ENCODE measurements around the gene GRIN3B.

Gene GRIN3B

GRCh38 chr19:1017906-1018305 is 17.7 kb downstream of the GRIN3B start:
- peaks cover 60% of the 10 kb centered on the region for H3K79me2 ChIP-seq (ENCODE audit: insufficient read depth, low read depth)
- no peak overlapping the region for H3K27ac ChIP-seq
- H3K4me1 ChIP-seq (ENCODE audit: low read depth, poor library complexity, severe bottlenecking) = peaks cover 22% of the 10 kb centered on the region
- H3K36me3 ChIP-seq (ENCODE audit: insufficient read depth) = no peaks in the 10 kb centered on the region
- TF ChIP-seq CTCF (conservative IDR thresholded peaks at IDR 0.05; ENCODE audit: low read depth, low read length) = no peak
- H3K4me2 ChIP-seq = no peak overlapping the region
- no peaks in the 10 kb centered on the region for H3K27me3 ChIP-seq (ENCODE audit: insufficient read depth, low read depth)
- no peak overlapping the region for H3K4me3 ChIP-seq (IDR thresholded peaks at IDR 0.05; ENCODE audit: insufficient read depth, low read depth, low read length)
- H4K20me1 ChIP-seq (ENCODE audit: insufficient read depth) = peaks cover 14% of the 10 kb centered on the region
- no peak overlapping the region for H3K9ac ChIP-seq
- H2AFZ ChIP-seq (ENCODE audit: low read depth) = no peak overlapping the region

DNA sequence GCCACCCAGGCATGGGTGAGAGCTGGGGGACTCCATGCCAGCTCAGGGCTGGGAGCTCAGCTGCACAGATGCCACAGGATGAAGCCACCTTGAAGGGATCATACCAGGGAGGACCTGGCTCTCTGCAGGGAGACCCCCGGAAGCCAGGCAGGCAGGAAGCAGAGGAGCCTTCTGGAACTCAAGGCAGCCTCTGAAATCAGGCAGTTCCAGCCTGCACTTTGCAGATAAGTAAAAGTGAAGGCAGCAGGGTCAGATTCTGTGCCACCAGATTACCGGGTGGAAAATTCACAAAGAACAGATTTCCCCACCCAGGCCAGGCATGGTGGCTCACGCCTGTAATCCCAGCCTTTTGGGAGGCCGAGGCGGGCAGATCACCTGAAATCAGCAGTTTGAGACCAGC is 18.2 kb downstream of the GRIN3B start:
- H3K27ac ChIP-seq = no peak overlapping the region
- H4K20me1 ChIP-seq (ENCODE audit: insufficient read depth) = peaks cover 14% of the 10 kb centered on the region
- H3K4me1 ChIP-seq (ENCODE audit: low read depth, poor library complexity, severe bottlenecking) = peaks cover 22% of the 10 kb centered on the region
- no peak for TF ChIP-seq CTCF (conservative IDR thresholded peaks at IDR 0.05; ENCODE audit: low read depth, low read length)
- H3K27me3 ChIP-seq (ENCODE audit: insufficient read depth, low read depth) = no peaks in the 10 kb centered on the region
- no peak overlapping the region; the same call in 1 of the 2 replicates for H3K4me2 ChIP-seq
- H3K9ac ChIP-seq = no peak overlapping the region; the same call in 1 of the 2 replicates
- no peak overlapping the region for H3K4me3 ChIP-seq (IDR thresholded peaks at IDR 0.05; ENCODE audit: insufficient read depth, low read depth, low read length)
- H3K36me3 ChIP-seq (ENCODE audit: insufficient read depth) = no peaks in the 10 kb centered on the region
- peaks cover 60% of the 10 kb centered on the region for H3K79me2 ChIP-seq (ENCODE audit: insufficient read depth, low read depth)
- H2AFZ ChIP-seq (ENCODE audit: low read depth) = no peak overlapping the region

GRCh38 chr19:1018932-1019615 is 18.9 kb downstream of the GRIN3B start:
- TF ChIP-seq CTCF (conservative IDR thresholded peaks at IDR 0.05; ENCODE audit: low read depth, low read length) = no peak
- H4K20me1 ChIP-seq (ENCODE audit: insufficient read depth) = peaks cover 14% of the 10 kb centered on the region
- H3K27ac ChIP-seq = no peak overlapping the region
- no peak overlapping the region for H2AFZ ChIP-seq (ENCODE audit: low read depth)
- peak overlapping the region; percentile 82 for H3K4me2 ChIP-seq
- H3K4me1 ChIP-seq (ENCODE audit: low read depth, poor library complexity, severe bottlenecking) = peaks cover 22% of the 10 kb centered on the region
- no peak overlapping the region for H3K4me3 ChIP-seq (IDR thresholded peaks at IDR 0.05; ENCODE audit: insufficient read depth, low read depth, low read length)
- H3K9ac ChIP-seq = peak overlapping the region; percentile 83; the same call in 1 of the 2 replicates
- H3K79me2 ChIP-seq (ENCODE audit: insufficient read depth, low read depth) = peaks cover 60% of the 10 kb centered on the region
- H3K36me3 ChIP-seq (ENCODE audit: insufficient read depth) = no peaks in the 10 kb centered on the region
- H3K27me3 ChIP-seq (ENCODE audit: insufficient read depth, low read depth) = no peaks in the 10 kb centered on the region

DNA sequence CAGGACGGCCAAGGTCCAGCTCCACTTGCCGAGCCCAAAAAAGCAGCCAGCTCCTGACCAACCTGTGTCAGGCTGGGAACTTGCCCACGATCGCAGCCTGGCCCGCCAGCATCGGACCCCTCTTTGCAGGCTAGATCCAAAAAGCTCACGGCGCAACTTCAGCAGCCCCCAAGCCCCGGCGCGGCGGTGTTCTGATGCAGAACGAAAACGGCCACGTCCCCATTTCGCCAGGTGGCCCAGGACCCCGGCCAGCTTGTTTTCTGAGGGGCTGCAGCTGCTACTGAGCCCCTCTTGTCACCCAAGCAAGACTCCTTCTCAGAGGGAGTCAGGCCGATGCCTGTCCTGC is 19.4 kb downstream of the GRIN3B start:
- Histone ChIP-seq H3K27ac (no peak overlapping the region; the same call in 1 of the 2 replicates), H4K20me1 (ENCODE audit: insufficient read depth) (peaks cover 14% of the 10 kb centered on the region), H3K4me3 (IDR thresholded peaks at IDR 0.05; ENCODE audit: insufficient read depth, low read depth, low read length) (no peak overlapping the region), H3K36me3 (ENCODE audit: insufficient read depth) (no peaks in the 10 kb centered on the region), H3K79me2 (ENCODE audit: insufficient read depth, low read depth) (peaks cover 60% of the 10 kb centered on the region), H2AFZ (ENCODE audit: low read depth) (no peak overlapping the region), H3K27me3 (ENCODE audit: insufficient read depth, low read depth) (no peaks in the 10 kb centered on the region), H3K4me1 (ENCODE audit: low read depth, poor library complexity, severe bottlenecking) (peaks cover 22% of the 10 kb centered on the region), H3K4me2 (peak overlapping the region; percentile 82), H3K9ac (peak overlapping the region; percentile 83; the same call in 1 of the 2 replicates)
- no peak for TF ChIP-seq CTCF (conservative IDR thresholded peaks at IDR 0.05; ENCODE audit: low read depth, low read length)
